K562 (cell line): ENCODE results near the gene SERPINE2.

ENCODE experiments used
- ARID1B ChIP-seq: fragments of 450-650 bp; IDR thresholded peaks from 2 replicates; pipeline ENCODE4 v1.6.1; 2016; ENCODE audit warnings: antibody characterized with exemption, mild to moderate bottlenecking, inconsistent platforms
- EWSR1 ChIP-seq: fragments of 450-650 bp; IDR thresholded peaks from 2 replicates; pipeline ENCODE4 v1.6.1; 2018; ENCODE audit warnings: borderline replicate concordance, mild to moderate bottlenecking, low read depth, moderate library complexity; ENCODE audit not compliant: partially characterized antibody
- FOS ChIP-seq: IDR thresholded peaks from 3 replicates; pipeline ENCODE4 v1.6.1; 2011; ENCODE audit not compliant: insufficient read length; ENCODE audit errors: extremely low read depth
- HDAC2 ChIP-seq: fragments of 450-650 bp; IDR thresholded peaks from 2 replicates; pipeline ENCODE4 v1.6.1; 2016; ENCODE audit warnings: mild to moderate bottlenecking
- KLF16 ChIP-seq: IDR thresholded peaks from 2 replicates; pipeline ENCODE4 v1.6.1; 2016; ENCODE audit warnings: antibody characterized with exemption
- RAD51 ChIP-seq: fragments of 450-650 bp; IDR thresholded peaks from 2 replicates; pipeline ENCODE4 v1.7.1; 2016; ENCODE audit warnings: low read depth, mild to moderate bottlenecking, borderline replicate concordance
- RFX5 ChIP-seq: IDR thresholded peaks from 2 replicates; pipeline ENCODE4 v1.6.1; 2011; ENCODE audit warnings: low read depth, mild to moderate bottlenecking, improper control_type of control experiment, low read length
- RNF2 ChIP-seq: sonication (generic); IDR thresholded peaks from 2 replicates; pipeline ENCODE4 v1.6.1; 2016
- TEAD4 ChIP-seq, 2 experiments: sonication (generic) in 1 of 2; formaldehyde crosslinking in 1 of 2; IDR thresholded peaks; 2 replicates each; pipeline versions ENCODE4 v1.6.1 to v1.8.0; 2012 to 2022; ENCODE audit warnings: borderline replicate concordance in 1 of 2, inconsistent platforms in 1 of 2, low read length in 1 of 2, mild to moderate bottlenecking in 1 of 2, missing genetic modification reagents in 1 of 2
- ZNF445 ChIP-seq: fragments of 250-450 bp; sonication (Bioruptor Pico); IDR thresholded peaks from 2 replicates; pipeline ENCODE4 v1.4.0; 2020; ENCODE audit warnings: low read depth, mild to moderate bottlenecking, moderate library complexity
- ZNF780A ChIP-seq: fragments of 250-450 bp; sonication (Bioruptor Pico); IDR thresholded peaks from 2 replicates; pipeline ENCODE4 v1.5.0; 2021; ENCODE audit warnings: mild to moderate bottlenecking
- TF ChIP-seq, protein P1 (sequence below): fragments of 150-350 bp; conservative IDR thresholded peaks from 2 replicates; pipeline ENCODE4 v1.6.1; 2014; ENCODE audit warnings: low read length
- TF ChIP-seq, protein P2 (sequence below): fragments of 450-650 bp; IDR thresholded peaks from 2 replicates; pipeline ENCODE4 v1.6.1; 2017; ENCODE audit warnings: mild to moderate bottlenecking, moderate library complexity
- TF ChIP-seq, protein P3 (sequence below), 3 experiments: IDR thresholded peaks in 2 of 3; conservative IDR thresholded peaks in 1 of 3; 2 replicates each; pipeline ENCODE4 v1.5.1; 2011 to 2012; ENCODE audit warnings: low read length in 3 of 3, mild to moderate bottlenecking in 3 of 3, control low read depth in 2 of 3, improper control_type of control experiment in 1 of 3, inconsistent platforms in 1 of 3, low read depth in 1 of 3, mixed read lengths in 1 of 3, moderate library complexity in 1 of 3; ENCODE audit not compliant: insufficient read depth in 2 of 3

DNA sequence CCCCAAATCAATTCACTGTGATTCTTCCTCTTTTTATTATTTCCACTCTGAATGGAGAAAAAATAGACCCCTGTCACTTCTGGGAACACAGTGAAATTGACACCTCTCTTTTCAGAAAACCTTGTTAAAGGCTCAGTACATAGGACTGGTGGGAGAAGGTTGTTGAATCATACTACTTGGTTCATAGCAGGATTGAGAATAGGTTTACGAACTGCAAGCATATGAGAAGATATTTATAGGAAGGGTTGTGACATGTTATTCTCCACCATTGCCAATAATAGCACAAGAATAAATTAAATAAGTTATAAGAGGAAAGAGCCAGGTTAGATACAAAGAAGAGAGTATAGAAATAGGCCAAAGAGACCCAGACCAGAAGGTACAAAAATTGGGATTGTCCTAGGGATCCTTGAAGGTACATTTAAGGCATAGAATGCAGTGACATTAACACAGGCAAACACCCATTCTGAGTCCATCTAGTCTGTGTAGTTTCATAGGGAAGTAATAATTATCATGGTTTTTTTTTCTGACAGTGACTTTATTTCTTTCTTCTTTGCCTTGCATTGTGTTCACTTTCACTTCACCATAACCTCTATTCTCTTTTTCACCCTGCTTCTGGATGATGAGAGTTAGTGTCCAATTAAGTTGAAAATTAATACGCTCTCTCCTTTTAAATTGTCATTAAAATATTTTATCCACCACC, 21.8 kb upstream of the SERPINE2 start:
- TF ChIP-seq, protein P1, sequence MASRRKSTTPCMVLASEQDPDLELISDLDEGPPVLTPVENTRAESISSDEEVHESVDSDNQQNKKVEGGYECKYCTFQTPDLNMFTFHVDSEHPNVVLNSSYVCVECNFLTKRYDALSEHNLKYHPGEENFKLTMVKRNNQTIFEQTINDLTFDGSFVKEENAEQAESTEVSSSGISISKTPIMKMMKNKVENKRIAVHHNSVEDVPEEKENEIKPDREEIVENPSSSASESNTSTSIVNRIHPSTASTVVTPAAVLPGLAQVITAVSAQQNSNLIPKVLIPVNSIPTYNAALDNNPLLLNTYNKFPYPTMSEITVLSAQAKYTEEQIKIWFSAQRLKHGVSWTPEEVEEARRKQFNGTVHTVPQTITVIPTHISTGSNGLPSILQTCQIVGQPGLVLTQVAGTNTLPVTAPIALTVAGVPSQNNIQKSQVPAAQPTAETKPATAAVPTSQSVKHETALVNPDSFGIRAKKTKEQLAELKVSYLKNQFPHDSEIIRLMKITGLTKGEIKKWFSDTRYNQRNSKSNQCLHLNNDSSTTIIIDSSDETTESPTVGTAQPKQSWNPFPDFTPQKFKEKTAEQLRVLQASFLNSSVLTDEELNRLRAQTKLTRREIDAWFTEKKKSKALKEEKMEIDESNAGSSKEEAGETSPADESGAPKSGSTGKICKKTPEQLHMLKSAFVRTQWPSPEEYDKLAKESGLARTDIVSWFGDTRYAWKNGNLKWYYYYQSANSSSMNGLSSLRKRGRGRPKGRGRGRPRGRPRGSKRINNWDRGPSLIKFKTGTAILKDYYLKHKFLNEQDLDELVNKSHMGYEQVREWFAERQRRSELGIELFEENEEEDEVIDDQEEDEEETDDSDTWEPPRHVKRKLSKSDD: no peak
- TF ChIP-seq ARID1B (no peak), RNF2 (no peak), EWSR1 (no peak), TEAD4 (IDR thresholded peaks at IDR 0.05; ENCODE audit: low read length) (no peak), TEAD4 (CRISPR knock-in tag; IDR thresholded peaks at IDR 0.05; ENCODE audit: borderline replicate concordance) (no peak), RAD51 (no peak), RFX5 (no peak), ZNF445 (CRISPR knock-in tag) (no peak), ZNF780A (CRISPR knock-in tag) (no peak), KLF16 (no peak), HDAC2 (no peak), FOS (no peak)
- TF ChIP-seq, protein P2, sequence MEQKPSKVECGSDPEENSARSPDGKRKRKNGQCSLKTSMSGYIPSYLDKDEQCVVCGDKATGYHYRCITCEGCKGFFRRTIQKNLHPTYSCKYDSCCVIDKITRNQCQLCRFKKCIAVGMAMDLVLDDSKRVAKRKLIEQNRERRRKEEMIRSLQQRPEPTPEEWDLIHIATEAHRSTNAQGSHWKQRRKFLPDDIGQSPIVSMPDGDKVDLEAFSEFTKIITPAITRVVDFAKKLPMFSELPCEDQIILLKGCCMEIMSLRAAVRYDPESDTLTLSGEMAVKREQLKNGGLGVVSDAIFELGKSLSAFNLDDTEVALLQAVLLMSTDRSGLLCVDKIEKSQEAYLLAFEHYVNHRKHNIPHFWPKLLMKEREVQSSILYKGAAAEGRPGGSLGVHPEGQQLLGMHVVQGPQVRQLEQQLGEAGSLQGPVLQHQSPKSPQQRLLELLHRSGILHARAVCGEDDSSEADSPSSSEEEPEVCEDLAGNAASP: no peak
- TF ChIP-seq, protein P3, sequence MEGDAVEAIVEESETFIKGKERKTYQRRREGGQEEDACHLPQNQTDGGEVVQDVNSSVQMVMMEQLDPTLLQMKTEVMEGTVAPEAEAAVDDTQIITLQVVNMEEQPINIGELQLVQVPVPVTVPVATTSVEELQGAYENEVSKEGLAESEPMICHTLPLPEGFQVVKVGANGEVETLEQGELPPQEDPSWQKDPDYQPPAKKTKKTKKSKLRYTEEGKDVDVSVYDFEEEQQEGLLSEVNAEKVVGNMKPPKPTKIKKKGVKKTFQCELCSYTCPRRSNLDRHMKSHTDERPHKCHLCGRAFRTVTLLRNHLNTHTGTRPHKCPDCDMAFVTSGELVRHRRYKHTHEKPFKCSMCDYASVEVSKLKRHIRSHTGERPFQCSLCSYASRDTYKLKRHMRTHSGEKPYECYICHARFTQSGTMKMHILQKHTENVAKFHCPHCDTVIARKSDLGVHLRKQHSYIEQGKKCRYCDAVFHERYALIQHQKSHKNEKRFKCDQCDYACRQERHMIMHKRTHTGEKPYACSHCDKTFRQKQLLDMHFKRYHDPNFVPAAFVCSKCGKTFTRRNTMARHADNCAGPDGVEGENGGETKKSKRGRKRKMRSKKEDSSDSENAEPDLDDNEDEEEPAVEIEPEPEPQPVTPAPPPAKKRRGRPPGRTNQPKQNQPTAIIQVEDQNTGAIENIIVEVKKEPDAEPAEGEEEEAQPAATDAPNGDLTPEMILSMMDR (IDR thresholded peaks at IDR 0.05 in 2 of 3, conservative IDR thresholded peaks at IDR 0.05 in 1 of 3; ENCODE audit: insufficient read depth in 2 of 3, low read depth in 1 of 3, low read length in 3 of 3): no peak
